MM.1S (cell line): ENCODE measurements around the gene TDP1.

Experiments
- DNase-seq: peaks from one replicate; pipeline ENCODE4 v3.0.0-alpha.2; 2015
- H2AFZ ChIP-seq: fragments of 300-600 bp; sonication (generic); 2 replicates; pipeline ENCODE4 v1.6.0; 2016; ENCODE audit warnings: antibody characterized with exemption, low read length
- H3F3A ChIP-seq: fragments of 300-600 bp; sonication (generic); 2 replicates; pipeline ENCODE4 v1.6.1; 2016; ENCODE audit warnings: mild to moderate bottlenecking, antibody characterized with exemption, low read length, moderate library complexity, mixed read lengths; ENCODE audit not compliant: insufficient read depth
- H3K27ac ChIP-seq: fragments of 300-600 bp; sonication (generic); 2 replicates; pipeline ENCODE4 v1.5.1; 2016; ENCODE audit warnings: mild to moderate bottlenecking, low read length
- H3K27me3 ChIP-seq: fragments of 300-600 bp; sonication (generic); replicated peaks from 2 replicates; pipeline ENCODE4 v1.6.0; 2016; ENCODE audit warnings: low read length; ENCODE audit not compliant: insufficient read depth
- H3K36me3 ChIP-seq: fragments of 300-600 bp; sonication (generic); replicated peaks from 2 replicates; pipeline ENCODE4 v1.6.1; 2016; ENCODE audit warnings: mild to moderate bottlenecking, low read length, mixed read lengths; ENCODE audit not compliant: insufficient read depth
- H3K4me1 ChIP-seq: fragments of 300-600 bp; sonication (generic); 2 replicates; pipeline ENCODE4 v1.6.1; 2016; ENCODE audit warnings: low read length, mixed read lengths
- H3K4me2 ChIP-seq: fragments of 300-600 bp; sonication (generic); 2 replicates; pipeline ENCODE4 v1.6.0; 2016; ENCODE audit warnings: low read depth, low read length
- H3K4me3 ChIP-seq: fragments of 300-600 bp; sonication (generic); 2 replicates; pipeline ENCODE4 v1.5.1; 2016; ENCODE audit warnings: low read length, mixed read lengths
- H3K79me2 ChIP-seq: fragments of 300-600 bp; sonication (generic); 2 replicates; pipeline ENCODE4 v1.6.1; 2016; ENCODE audit warnings: mixed run types, low read length, mixed read lengths
- H3K9ac ChIP-seq: fragments of 300-600 bp; sonication (generic); 2 replicates; pipeline ENCODE4 v1.6.1; 2016; ENCODE audit warnings: low read length, mixed read lengths
- H3K9me2 ChIP-seq: fragments of 300-600 bp; sonication (generic); replicated peaks from 2 replicates; pipeline ENCODE4 v1.6.1; 2016; ENCODE audit warnings: mild to moderate bottlenecking, low read length, mixed read lengths; ENCODE audit not compliant: insufficient read depth
- H3K9me3 ChIP-seq: fragments of 300-600 bp; sonication (generic); replicated peaks from 2 replicates; pipeline ENCODE4 v1.6.1; 2016; ENCODE audit warnings: mild to moderate bottlenecking, low read length, mixed read lengths; ENCODE audit not compliant: insufficient read depth
- H4K20me1 ChIP-seq: fragments of 300-600 bp; sonication (generic); 2 replicates; pipeline ENCODE4 v1.6.1; 2016; ENCODE audit warnings: mild to moderate bottlenecking, low read length, moderate library complexity, mixed read lengths; ENCODE audit not compliant: insufficient read depth
- EZH2 ChIP-seq: fragments of 300-600 bp; sonication (generic); optimal IDR thresholded peaks from 2 replicates; pipeline ENCODE3; 2017; ENCODE audit warnings: low read depth, mild to moderate bottlenecking, antibody characterized with exemption, low read length, mixed read lengths
- EZH2phosphoT487 ChIP-seq: fragments of 300-600 bp; sonication (generic); IDR thresholded peaks from 2 replicates; pipeline ENCODE4 v1.6.1; 2018; ENCODE audit warnings: antibody characterized with exemption, low read length
- TF ChIP-seq, protein P1 (sequence below): fragments of 300-600 bp; sonication (generic); IDR thresholded peaks from 2 replicates; pipeline ENCODE4 v1.5.1; 2016; ENCODE audit warnings: antibody characterized with exemption, low read length, mixed read lengths

Gene TDP1

DNA sequence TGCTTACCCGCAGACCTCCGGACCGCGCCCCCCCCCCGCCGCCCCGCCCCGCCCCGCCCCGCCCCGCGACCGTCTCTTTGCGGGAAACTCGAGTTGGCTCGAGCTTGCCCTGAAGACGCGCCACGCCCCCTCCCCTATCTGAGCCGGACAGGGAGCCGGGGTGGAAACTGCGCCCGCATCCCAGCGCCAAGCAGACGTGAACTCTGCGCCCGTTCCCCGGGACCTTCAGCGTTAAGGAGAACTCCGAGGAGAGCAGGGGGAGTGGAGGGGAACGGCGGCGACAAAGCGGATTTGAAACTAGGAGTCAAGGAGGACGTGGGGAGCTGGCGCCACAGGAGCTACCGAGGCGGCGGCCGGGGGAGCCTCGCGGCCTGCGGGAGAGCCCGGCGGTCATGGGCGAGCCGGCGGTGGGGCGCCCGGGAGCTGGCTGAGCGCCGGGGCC is 106.0 kb downstream of the TDP1 start, which contains the start of gene KCNK13:
Gene KCNK13 (plus strand): TSS at position 310 of the 442 bp plus-strand sequence. CDS start 212 bp downstream, outside the sequence.
- H3K9me3 ChIP-seq: no peaks in the 10 kb centered on the region
- no peak for DNase-seq
- no peaks in the 10 kb centered on the region for H3K36me3 ChIP-seq
- H3K9me2 ChIP-seq: no peaks in the 10 kb centered on the region
- no peak within 1 kb of the TSS for H3K9ac ChIP-seq
- H3K79me2 ChIP-seq: no peaks in the 10 kb centered on the region
- H3K27ac ChIP-seq: no peak within 1 kb of the TSS
- no peaks in the 10 kb centered on the region for H3F3A ChIP-seq
- no peak within 1 kb of the TSS for H2AFZ ChIP-seq
- peak within 1 kb of the TSS; percentile 37; the same call in 1 of the 2 replicates for H3K4me3 ChIP-seq
- H3K4me2 ChIP-seq: peak within 1 kb of the TSS; percentile 41; the same call in 1 of the 2 replicates
- H3K4me1 ChIP-seq: no peaks in the 10 kb centered on the region
- TF ChIP-seq EZH2phosphoT487 (no peak), EZH2 (no peak)
- TF ChIP-seq, protein P1, sequence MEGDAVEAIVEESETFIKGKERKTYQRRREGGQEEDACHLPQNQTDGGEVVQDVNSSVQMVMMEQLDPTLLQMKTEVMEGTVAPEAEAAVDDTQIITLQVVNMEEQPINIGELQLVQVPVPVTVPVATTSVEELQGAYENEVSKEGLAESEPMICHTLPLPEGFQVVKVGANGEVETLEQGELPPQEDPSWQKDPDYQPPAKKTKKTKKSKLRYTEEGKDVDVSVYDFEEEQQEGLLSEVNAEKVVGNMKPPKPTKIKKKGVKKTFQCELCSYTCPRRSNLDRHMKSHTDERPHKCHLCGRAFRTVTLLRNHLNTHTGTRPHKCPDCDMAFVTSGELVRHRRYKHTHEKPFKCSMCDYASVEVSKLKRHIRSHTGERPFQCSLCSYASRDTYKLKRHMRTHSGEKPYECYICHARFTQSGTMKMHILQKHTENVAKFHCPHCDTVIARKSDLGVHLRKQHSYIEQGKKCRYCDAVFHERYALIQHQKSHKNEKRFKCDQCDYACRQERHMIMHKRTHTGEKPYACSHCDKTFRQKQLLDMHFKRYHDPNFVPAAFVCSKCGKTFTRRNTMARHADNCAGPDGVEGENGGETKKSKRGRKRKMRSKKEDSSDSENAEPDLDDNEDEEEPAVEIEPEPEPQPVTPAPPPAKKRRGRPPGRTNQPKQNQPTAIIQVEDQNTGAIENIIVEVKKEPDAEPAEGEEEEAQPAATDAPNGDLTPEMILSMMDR: no peak
- no peaks in the 10 kb centered on the region for H3K27me3 ChIP-seq
- no peaks in the 10 kb centered on the region for H4K20me1 ChIP-seq

DNA sequence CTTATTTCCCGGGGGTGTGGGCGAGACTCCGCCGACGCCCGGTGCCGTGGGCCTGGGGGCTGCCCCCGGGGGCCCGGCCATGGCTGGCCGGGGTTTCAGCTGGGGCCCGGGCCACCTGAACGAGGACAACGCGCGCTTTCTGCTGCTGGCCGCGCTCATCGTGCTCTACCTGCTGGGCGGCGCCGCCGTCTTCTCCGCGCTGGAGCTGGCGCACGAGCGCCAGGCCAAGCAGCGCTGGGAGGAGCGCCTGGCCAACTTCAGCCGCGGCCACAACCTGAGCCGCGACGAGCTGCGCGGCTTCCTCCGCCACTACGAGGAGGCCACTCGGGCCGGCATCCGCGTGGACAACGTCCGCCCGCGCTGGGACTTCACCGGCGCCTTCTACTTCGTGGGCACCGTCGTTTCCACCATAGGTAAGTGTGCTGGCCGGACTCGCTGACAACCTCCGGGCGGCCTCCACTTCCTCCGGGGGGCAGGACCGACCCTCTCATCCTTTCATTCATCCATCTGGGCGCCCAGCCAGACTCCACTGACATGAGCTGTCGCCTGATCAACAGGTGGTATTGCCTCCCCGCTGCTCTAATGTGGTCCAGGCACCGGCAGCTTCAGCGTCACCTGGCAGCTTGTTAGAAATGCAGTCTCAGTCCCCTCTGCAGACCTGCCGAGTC is 106.5 kb downstream of the TDP1 start:
- Histone ChIP-seq H2AFZ (no peak overlapping the region), H3K4me1 (no peaks in the 10 kb centered on the region), H3F3A (no peaks in the 10 kb centered on the region), H3K9me2 (no peaks in the 10 kb centered on the region), H3K9ac (no peak overlapping the region), H3K79me2 (no peaks in the 10 kb centered on the region), H3K27ac (no peak overlapping the region), H3K4me2 (no peak overlapping the region; the same call in 1 of the 2 replicates), H4K20me1 (no peaks in the 10 kb centered on the region), H3K4me3 (no peak overlapping the region), H3K27me3 (no peaks in the 10 kb centered on the region), H3K36me3 (no peaks in the 10 kb centered on the region), H3K9me3 (no peaks in the 10 kb centered on the region)
- TF ChIP-seq EZH2 (no peak), EZH2phosphoT487 (no peak)
- TF ChIP-seq, protein P1: no peak
- DNase-seq: no peak

DNA sequence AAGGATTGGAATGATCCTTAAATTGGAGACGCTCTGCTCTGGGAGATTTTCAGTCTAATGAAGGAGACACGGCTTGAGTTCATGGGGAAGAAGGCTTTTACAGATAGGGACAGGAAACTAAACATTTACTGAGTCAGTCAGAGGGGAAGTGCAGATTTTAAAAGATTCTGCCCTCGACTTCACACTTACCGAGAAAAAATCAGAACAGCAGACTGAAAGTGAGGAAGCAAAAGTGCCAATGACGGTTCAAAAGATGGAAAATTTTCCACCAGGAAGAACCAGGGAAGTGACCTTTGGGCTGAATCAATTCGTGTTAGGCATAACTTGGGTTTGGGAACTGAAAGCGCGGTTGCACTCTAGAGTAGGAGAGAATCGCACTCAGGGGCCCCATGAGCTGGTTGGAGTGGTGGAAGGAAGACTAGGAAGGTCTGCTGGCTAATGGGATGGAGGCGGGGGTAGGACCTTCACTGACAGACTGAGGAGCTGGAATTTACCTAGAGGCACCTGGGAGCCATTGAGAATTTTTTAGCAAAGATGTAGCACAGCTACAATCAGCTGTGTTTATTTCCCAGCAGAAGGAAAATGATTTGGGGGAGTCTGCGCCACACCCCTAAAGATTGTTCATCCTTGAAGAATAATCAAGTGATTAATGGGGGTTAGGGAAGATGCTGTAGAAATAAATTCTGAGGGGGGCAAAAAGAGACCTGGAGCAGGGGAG is 107.3 kb downstream of the TDP1 start:
- Histone ChIP-seq H2AFZ (no peak overlapping the region), H3K27me3 (no peaks in the 10 kb centered on the region), H3K27ac (no peak overlapping the region), H3K9me3 (no peaks in the 10 kb centered on the region), H3K9ac (no peak overlapping the region), H3K4me2 (no peak overlapping the region), H3K36me3 (no peaks in the 10 kb centered on the region), H3K79me2 (no peaks in the 10 kb centered on the region), H3K9me2 (no peaks in the 10 kb centered on the region), H4K20me1 (no peaks in the 10 kb centered on the region), H3F3A (no peaks in the 10 kb centered on the region), H3K4me3 (no peak overlapping the region), H3K4me1 (no peaks in the 10 kb centered on the region)
- TF ChIP-seq, protein P1: no peak
- no peak for TF ChIP-seq EZH2phosphoT487
- TF ChIP-seq EZH2: no peak
- no peak for DNase-seq
